ENCODE results near the gene CHIC2. TPM values are rescaled to one million over a fixed set of nuclear protein-coding genes. Genes with fewer than 3 reads are reported as not detected.
"Not testable (repeated sequence)": the region's sequence is repeated elsewhere in the genome, so short reads cannot be mapped to it uniquely, and the experiment has no call there.

CHIC2 gene
- total RNA-seq, 1 experiment from 2014 or later = 8.2 TPM

GRCh38 chr4:54050214-54050904 lies 14.0 kb downstream of the CHIC2 start:
- Histone ChIP-seq H2BK120ac (ENCODE audit: low read depth, low read length, poor library complexity, severe bottlenecking) (no peak overlapping the region), H3K4me2 (ENCODE audit: insufficient read depth, insufficient read length, low read length) (no peak overlapping the region)

DNA sequence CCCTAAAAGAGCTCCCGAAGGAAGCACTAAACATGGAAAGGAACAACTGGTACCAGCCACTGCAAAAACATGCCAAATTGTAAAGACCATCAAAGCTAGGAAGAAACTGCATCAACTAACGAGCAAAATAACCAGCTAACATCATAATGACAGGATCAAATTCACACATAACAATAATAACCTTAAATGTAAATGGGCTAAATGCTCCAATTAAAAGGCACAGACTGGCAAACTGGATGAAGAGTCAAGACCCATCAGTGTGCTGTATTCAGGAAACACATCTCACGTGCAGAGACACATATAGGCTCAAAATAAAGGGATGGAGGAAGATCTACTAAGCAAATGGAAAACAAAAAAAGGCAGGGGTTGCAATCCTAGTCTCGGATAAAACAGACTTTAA lies 20.8 kb downstream of the CHIC2 start:
- not testable (repeated sequence) for H3K27me3 Mint-ChIP-seq (ENCODE audit: low read depth); H3K9me3 ChIP-seq (ENCODE audit: control insufficient read depth, low read depth, low read length); H2BK5ac ChIP-seq (ENCODE audit: insufficient read length, low read length); H4K20me1 ChIP-seq (ENCODE audit: control insufficient read depth, insufficient read depth, insufficient read length); H3K4ac ChIP-seq (ENCODE audit: low read depth, low read length); H3K79me1 ChIP-seq (ENCODE audit: insufficient read depth, low read depth, low read length, poor library complexity, severe bottlenecking); H2BK12ac ChIP-seq (ENCODE audit: insufficient read length, low read depth, low read length); H3K14ac ChIP-seq (ENCODE audit: insufficient read depth, low read length); H3K23me2 ChIP-seq (ENCODE audit: insufficient read length, low read depth, low read length, poor library complexity, severe bottlenecking); H4K91ac ChIP-seq (ENCODE audit: insufficient read length, low read depth, low read length); H3K56ac ChIP-seq (ENCODE audit: insufficient read length, low read depth, low read length); H3K23ac ChIP-seq (ENCODE audit: insufficient read length, low read depth, low read length); H2AK5ac ChIP-seq (ENCODE audit: insufficient read length, low read length); H3K4me3 Mint-ChIP-seq; H2BK120ac ChIP-seq (ENCODE audit: low read depth, low read length, poor library complexity, severe bottlenecking); H3K27ac ChIP-seq (ENCODE audit: insufficient read length, low read depth, low read length); H3K4me2 ChIP-seq (ENCODE audit: insufficient read depth, insufficient read length, low read length); H3K18ac ChIP-seq (ENCODE audit: insufficient read length, low read depth, low read length); H3K9ac ChIP-seq (ENCODE audit: extremely low read depth, insufficient read length, low read length); H2BK15ac ChIP-seq (ENCODE audit: low read depth, low read length); H4K5ac ChIP-seq (ENCODE audit: insufficient read length, low read depth, low read length); H2BK20ac ChIP-seq (ENCODE audit: low read depth, low read length, poor library complexity, severe bottlenecking); H3K79me2 ChIP-seq (ENCODE audit: insufficient read depth, low read length); H4K8ac ChIP-seq (replicated peaks; ENCODE audit: insufficient read length, low read depth, low read length); DNase-seq; H3K4me1 Mint-ChIP-seq; H3K27ac Mint-ChIP-seq; H3K9me3 Mint-ChIP-seq; H3T11ph ChIP-seq (ENCODE audit: low read length); H2AFZ ChIP-seq (ENCODE audit: low read length); H3K27me3 ChIP-seq (ENCODE audit: insufficient read depth, low read length); H3K4me1 ChIP-seq (ENCODE audit: insufficient read depth, low read length)
- no CpG with 5 or more reads among the region's 4 CpGs for WGBS (ENCODE audit: extremely low coverage, insufficient read length, low lambda C conversion rate)
- peaks cover 6 to 18% (median 11%) of the 10 kb centered on the region in 3 experiments; a peak in 6 of 7 replicates for H3K36me3 Mint-ChIP-seq (ENCODE audit: insufficient read depth in 1 of 3, low read depth in 3 of 3)

More at GRCh38 chr4:54050214-54050904, 14.0 kb downstream of the CHIC2 start:
- H3K23ac ChIP-seq (ENCODE audit: insufficient read length, low read depth, low read length) = no peak overlapping the region
- no peaks in the 10 kb centered on the region for H3K23me2 ChIP-seq (ENCODE audit: insufficient read length, low read depth, low read length, poor library complexity, severe bottlenecking)
- no peak overlapping the region for H3K4ac ChIP-seq (ENCODE audit: low read depth, low read length)
- no peak overlapping the region for H3K14ac ChIP-seq (ENCODE audit: insufficient read depth, low read length)
- no peak overlapping the region for H3K9ac ChIP-seq (ENCODE audit: extremely low read depth, insufficient read length, low read length)
- no peaks in the 10 kb centered on the region for H3K79me1 ChIP-seq (ENCODE audit: insufficient read depth, low read depth, low read length, poor library complexity, severe bottlenecking)
- no peaks in the 10 kb centered on the region for H3K4me1 ChIP-seq (ENCODE audit: insufficient read depth, low read length)
- H3K27ac ChIP-seq (ENCODE audit: insufficient read length, low read depth, low read length) = no peak overlapping the region
- no peak overlapping the region for H2BK20ac ChIP-seq (ENCODE audit: low read depth, low read length, poor library complexity, severe bottlenecking)
- no peak overlapping the region for H4K5ac ChIP-seq (ENCODE audit: insufficient read length, low read depth, low read length)
- H3K27ac Mint-ChIP-seq = no peak overlapping the region
- no peak overlapping the region for H2AK5ac ChIP-seq (ENCODE audit: insufficient read length, low read length)
- no peak overlapping the region for H4K8ac ChIP-seq (replicated peaks; ENCODE audit: insufficient read length, low read depth, low read length)
- no peak overlapping the region for H2BK15ac ChIP-seq (ENCODE audit: low read depth, low read length)
- no peak overlapping the region for H2BK5ac ChIP-seq (ENCODE audit: insufficient read length, low read length)
- H3K36me3 Mint-ChIP-seq (ENCODE audit: insufficient read depth in 1 of 3, low read depth in 3 of 3) = peaks cover 5 to 10% (median 6%) of the 10 kb centered on the region in 3 experiments; a peak in 4 of 7 replicates
- H2AFZ ChIP-seq (ENCODE audit: low read length) = no peak overlapping the region
- no peaks in the 10 kb centered on the region for H3K27me3 ChIP-seq (ENCODE audit: insufficient read depth, low read length)
- H3K4me3 Mint-ChIP-seq = no peak overlapping the region
- H3T11ph ChIP-seq (ENCODE audit: low read length) = no peak overlapping the region
- TF ChIP-seq, protein P1, sequence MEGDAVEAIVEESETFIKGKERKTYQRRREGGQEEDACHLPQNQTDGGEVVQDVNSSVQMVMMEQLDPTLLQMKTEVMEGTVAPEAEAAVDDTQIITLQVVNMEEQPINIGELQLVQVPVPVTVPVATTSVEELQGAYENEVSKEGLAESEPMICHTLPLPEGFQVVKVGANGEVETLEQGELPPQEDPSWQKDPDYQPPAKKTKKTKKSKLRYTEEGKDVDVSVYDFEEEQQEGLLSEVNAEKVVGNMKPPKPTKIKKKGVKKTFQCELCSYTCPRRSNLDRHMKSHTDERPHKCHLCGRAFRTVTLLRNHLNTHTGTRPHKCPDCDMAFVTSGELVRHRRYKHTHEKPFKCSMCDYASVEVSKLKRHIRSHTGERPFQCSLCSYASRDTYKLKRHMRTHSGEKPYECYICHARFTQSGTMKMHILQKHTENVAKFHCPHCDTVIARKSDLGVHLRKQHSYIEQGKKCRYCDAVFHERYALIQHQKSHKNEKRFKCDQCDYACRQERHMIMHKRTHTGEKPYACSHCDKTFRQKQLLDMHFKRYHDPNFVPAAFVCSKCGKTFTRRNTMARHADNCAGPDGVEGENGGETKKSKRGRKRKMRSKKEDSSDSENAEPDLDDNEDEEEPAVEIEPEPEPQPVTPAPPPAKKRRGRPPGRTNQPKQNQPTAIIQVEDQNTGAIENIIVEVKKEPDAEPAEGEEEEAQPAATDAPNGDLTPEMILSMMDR (conservative IDR thresholded peaks at IDR 0.05) = no peak
- WGBS (ENCODE audit: extremely low coverage, insufficient read length, low lambda C conversion rate) = no CpG with 5 or more reads among the region's 1 CpG
- no peaks in the 10 kb centered on the region for H3K79me2 ChIP-seq (ENCODE audit: insufficient read depth, low read length)
- H4K91ac ChIP-seq (ENCODE audit: insufficient read length, low read depth, low read length) = no peak overlapping the region
- H3K4me1 Mint-ChIP-seq = no peaks in the 10 kb centered on the region
- no peaks in the 10 kb centered on the region for H4K20me1 ChIP-seq (ENCODE audit: control insufficient read depth, insufficient read depth, insufficient read length)
- no peaks in the 10 kb centered on the region for H3K9me3 ChIP-seq (ENCODE audit: control insufficient read depth, low read depth, low read length)
- no peak overlapping the region for H3K56ac ChIP-seq (ENCODE audit: insufficient read length, low read depth, low read length)
- no peak for DNase-seq
- no peaks in the 10 kb centered on the region for H3K27me3 Mint-ChIP-seq (ENCODE audit: low read depth)
- no peaks in the 10 kb centered on the region for H3K9me3 Mint-ChIP-seq
- no peak overlapping the region for H2BK12ac ChIP-seq (ENCODE audit: insufficient read length, low read depth, low read length)
- no peak overlapping the region for H3K18ac ChIP-seq (ENCODE audit: insufficient read length, low read depth, low read length)
